Right lobe of liver (tissue), 4 donors: ENCODE results near the gene CCDC196.

Experiments
- POLR2A ChIP-seq: fragments of 450-650 bp; IDR thresholded peaks from one replicate; pipeline ENCODE4 v1.6.1; 2017; ENCODE audit warnings: antibody characterized with exemption, mild to moderate bottlenecking
- TF ChIP-seq, protein P1 (sequence below), 4 donors: fragments of 200-600 bp in 3 of 4; fragments of 450-650 bp in 1 of 4; IDR thresholded peaks; one replicate each; pipeline versions ENCODE4 v1.5.1 to v1.8.0; 2016 to 2022; ENCODE audit warnings: antibody characterized with exemption in 4 of 4, mild to moderate bottlenecking in 2 of 4
- donor health status: DM: no; HTN: no; CAD: no.
- donor health status: DM: no; HTN: no; CAD: no.
- donor health status: DM: no; HTN: yes; CAD: no.

DNA sequence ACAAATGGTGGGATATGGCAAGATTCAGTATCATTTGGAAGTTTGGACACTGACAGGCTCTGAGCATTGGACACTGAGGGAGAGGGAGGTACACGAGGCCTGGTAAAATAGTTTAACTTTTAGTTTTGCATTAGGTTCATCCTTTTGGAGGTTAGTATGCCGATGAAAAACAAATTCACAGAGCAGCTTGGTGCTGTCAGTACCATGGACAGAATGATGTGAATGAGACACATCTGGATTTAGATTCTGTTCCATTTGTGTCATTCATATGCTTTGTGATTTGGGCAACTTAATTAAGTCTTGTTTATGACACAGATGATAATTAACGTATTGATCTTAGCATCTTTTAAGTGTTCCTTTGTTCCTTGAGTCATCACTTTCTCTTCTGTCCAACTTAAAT lies 55.5 kb downstream of the CCDC196 start:
- TF ChIP-seq, protein P1, sequence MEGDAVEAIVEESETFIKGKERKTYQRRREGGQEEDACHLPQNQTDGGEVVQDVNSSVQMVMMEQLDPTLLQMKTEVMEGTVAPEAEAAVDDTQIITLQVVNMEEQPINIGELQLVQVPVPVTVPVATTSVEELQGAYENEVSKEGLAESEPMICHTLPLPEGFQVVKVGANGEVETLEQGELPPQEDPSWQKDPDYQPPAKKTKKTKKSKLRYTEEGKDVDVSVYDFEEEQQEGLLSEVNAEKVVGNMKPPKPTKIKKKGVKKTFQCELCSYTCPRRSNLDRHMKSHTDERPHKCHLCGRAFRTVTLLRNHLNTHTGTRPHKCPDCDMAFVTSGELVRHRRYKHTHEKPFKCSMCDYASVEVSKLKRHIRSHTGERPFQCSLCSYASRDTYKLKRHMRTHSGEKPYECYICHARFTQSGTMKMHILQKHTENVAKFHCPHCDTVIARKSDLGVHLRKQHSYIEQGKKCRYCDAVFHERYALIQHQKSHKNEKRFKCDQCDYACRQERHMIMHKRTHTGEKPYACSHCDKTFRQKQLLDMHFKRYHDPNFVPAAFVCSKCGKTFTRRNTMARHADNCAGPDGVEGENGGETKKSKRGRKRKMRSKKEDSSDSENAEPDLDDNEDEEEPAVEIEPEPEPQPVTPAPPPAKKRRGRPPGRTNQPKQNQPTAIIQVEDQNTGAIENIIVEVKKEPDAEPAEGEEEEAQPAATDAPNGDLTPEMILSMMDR (IDR thresholded peaks at IDR 0.05), result no peak
- no peak for TF ChIP-seq POLR2A
